ENCODE results near the gene PSMB1. TPM values are rescaled to one million over a fixed set of nuclear protein-coding genes. Genes with fewer than 3 reads are reported as not detected.

The PSMB1 gene
- total and polyA plus RNA-seq, 2 experiments from 2014 or later, result 357 to 576 TPM

GRCh38 chr6:170516783-170517616 lies 36.1 kb downstream of the PSMB1 start:
- 0 out of 2 replicates have a peak overlapping the region, but pooled peaks have one; percentile 21 for H2AFZ ChIP-seq
- ATAC-seq, result peak; percentile 96
- no peaks in the 10 kb centered on the region for H3K9me3 Mint-ChIP-seq
- no peaks in the 10 kb centered on the region for H3K9me2 ChIP-seq (ENCODE audit: insufficient read depth)
- H3K79me2 ChIP-seq (replicated peaks; ENCODE audit: insufficient read depth), result no peaks in the 10 kb centered on the region
- H3K4me3 ChIP-seq, result no peak overlapping the region
- no peaks in the 10 kb centered on the region for H3K4me1 ChIP-seq (ENCODE audit: insufficient read depth)
- H3K27ac ChIP-seq (ENCODE audit: low read depth), result no peak overlapping the region
- H3K27ac Mint-ChIP-seq, result no peak overlapping the region
- H3K36me3 ChIP-seq (ENCODE audit: insufficient read depth), result no peaks in the 10 kb centered on the region
- TF ChIP-seq REST (IDR thresholded peaks at IDR 0.05; ENCODE audit: unreplicated experiment) (no peak), ZNF114 (CRISPR knock-in tag; IDR thresholded peaks at IDR 0.05) (no peak), CTCF (conservative IDR thresholded peaks at IDR 0.05; ENCODE audit: low read depth in 2 of 2) (peak; percentile 77 to 84)
- H3F3A ChIP-seq (replicated peaks; ENCODE audit: low read depth), result no peaks in the 10 kb centered on the region
- no peak overlapping the region for H3K4me3 Mint-ChIP-seq
- H3K36me3 Mint-ChIP-seq (ENCODE audit: low read depth), result no peaks in the 10 kb centered on the region; the same call in 2 of the 3 replicates
- no peaks in the 10 kb centered on the region for H3K4me1 Mint-ChIP-seq
- no peaks in the 10 kb centered on the region for H3K27me3 ChIP-seq (ENCODE audit: insufficient read depth)
- no peak overlapping the region for H3K4me2 ChIP-seq
- no peaks in the 10 kb centered on the region for H4K20me1 ChIP-seq (replicated peaks; ENCODE audit: insufficient read depth)
- peaks cover 3% of the 10 kb centered on the region for H3K27me3 Mint-ChIP-seq (ENCODE audit: insufficient read depth, low read depth, poor library complexity)
- DNase-seq (ENCODE audit: low spot score), result peak; percentile 84

- H3K36me3 ChIP-seq (ENCODE audit: insufficient read depth), result no peaks in the 10 kb centered on the region
- no peaks in the 10 kb centered on the region for H3K9me2 ChIP-seq (ENCODE audit: insufficient read depth)
- no peak overlapping the region for H2AFZ ChIP-seq
- H3K27me3 Mint-ChIP-seq (ENCODE audit: insufficient read depth, low read depth, poor library complexity), result peaks cover 5% of the 10 kb centered on the region
- no peaks in the 10 kb centered on the region for H3K4me1 Mint-ChIP-seq
- H3K4me1 ChIP-seq (ENCODE audit: insufficient read depth), result no peaks in the 10 kb centered on the region
- no peak overlapping the region for H3K4me3 ChIP-seq
- no peak overlapping the region for H3K4me2 ChIP-seq
- H3K27ac Mint-ChIP-seq, result no peak overlapping the region
- DNase-seq (ENCODE audit: low spot score) (no peak), ATAC-seq (no peak)
- no peaks in the 10 kb centered on the region for H4K20me1 ChIP-seq (replicated peaks; ENCODE audit: insufficient read depth)
- H3K4me3 Mint-ChIP-seq, result no peak overlapping the region
- no peaks in the 10 kb centered on the region for H3F3A ChIP-seq (replicated peaks; ENCODE audit: low read depth)
- H3K9me3 Mint-ChIP-seq, result no peaks in the 10 kb centered on the region
- H3K36me3 Mint-ChIP-seq (ENCODE audit: low read depth), result peaks cover 3% of the 10 kb centered on the region; the same call in 1 of the 3 replicates
- H3K27me3 ChIP-seq (ENCODE audit: insufficient read depth), result no peaks in the 10 kb centered on the region
- no peaks in the 10 kb centered on the region for H3K79me2 ChIP-seq (replicated peaks; ENCODE audit: insufficient read depth)
- H3K27ac ChIP-seq (ENCODE audit: low read depth), result no peak overlapping the region
- TF ChIP-seq EZH2phosphoT487 (IDR thresholded peaks at IDR 0.05; ENCODE audit: unreplicated experiment) (no peak), ZNF331 (CRISPR knock-in tag; IDR thresholded peaks at IDR 0.05; ENCODE audit: low read depth) (no peak), POLR2AphosphoS5 (IDR thresholded peaks at IDR 0.05; ENCODE audit: low read depth) (no peak), ZNF114 (CRISPR knock-in tag; IDR thresholded peaks at IDR 0.05) (no peak), ZNF462 (CRISPR knock-in tag; IDR thresholded peaks at IDR 0.05) (no peak), CREB1 (CRISPR knock-in tag; IDR thresholded peaks at IDR 0.05; ENCODE audit: low read depth) (no peak), EZH2 (IDR thresholded peaks at IDR 0.05; ENCODE audit: low read depth, unreplicated experiment) (no peak)
These were observed 38.2 kb downstream of the PSMB1 start for GRCh38 chr6:170514908-170515307.
